Ovary (tissue), 3 donors: ENCODE data around the gene SLC22A1.

Source experiments
- CTCF ChIP-seq, 3 donors: fragments of 450-650 bp in 2 of 3; fragments of 200-600 bp in 1 of 3; IDR thresholded peaks; one replicate each; pipeline versions ENCODE4 v1.5.1 to v1.8.0; 2016 to 2022; ENCODE audit warnings: antibody characterized with exemption in 3 of 3, mild to moderate bottlenecking in 1 of 3
- POLR2A ChIP-seq: fragments of 450-650 bp; IDR thresholded peaks from one replicate; pipeline ENCODE4 v1.6.1; 2017; ENCODE audit warnings: antibody characterized with exemption, mild to moderate bottlenecking, moderate library complexity
- donor health status: DM: no; HTN: no; CAD: no.

- TF ChIP-seq CTCF (IDR thresholded peaks at IDR 0.05), result no peak
- TF ChIP-seq POLR2A, result no peak
Measured at GRCh38 chr6:160198606-160199211, 77.1 kb downstream of the SLC22A1 start.
